ENCODE measurements around the gene OPN1MW.
"Not testable (repeated sequence)": the region's sequence is repeated elsewhere in the genome, so short reads cannot be mapped to it uniquely, and the experiment has no call there.

The OPN1MW gene

GRCh38 chrX:154211057-154211456 is 28.7 kb downstream of the OPN1MW start:
- not testable (repeated sequence) for DNase-seq (ENCODE audit: low read depth)

- not testable (repeated sequence) for DNase-seq (ENCODE audit: low read depth)
Observed at GRCh38 chrX:154211499-154211898, 29.1 kb downstream of the OPN1MW start.

- DNase-seq (ENCODE audit: low read depth) = not testable (repeated sequence)
Observed at GRCh38 chrX:154219456-154219855, 37.1 kb downstream of the OPN1MW start, which contains the start of gene OPN1MW2. Gene OPN1MW2 (plus strand): TSS chrX:154219756. CDS start chrX:154219816, 60 bp downstream.

GRCh38 chrX:154225292-154225691 is 42.9 kb downstream of the OPN1MW start:
- DNase-seq (ENCODE audit: low read depth) = not testable (repeated sequence)

GRCh38 chrX:154226706-154227105 is 44.3 kb downstream of the OPN1MW start:
- not testable (repeated sequence) for DNase-seq (ENCODE audit: low read depth)

GRCh38 chrX:154231443-154231842 is 49.0 kb downstream of the OPN1MW start:
- not testable (repeated sequence) for DNase-seq (ENCODE audit: low read depth)

GRCh38 chrX:154233620-154234019 is 51.2 kb downstream of the OPN1MW start:
- DNase-seq (ENCODE audit: low read depth) = not testable (repeated sequence)

GRCh38 chrX:154238939-154239559 is 56.7 kb downstream of the OPN1MW start:
- DNase-seq (ENCODE audit: low read depth) = not testable (repeated sequence)

GRCh38 chrX:154239982-154240503 is 57.6 kb downstream of the OPN1MW start:
- DNase-seq (ENCODE audit: low read depth) = not testable (repeated sequence)
